GM12878 (cell line): ENCODE results near the gene CDC25C. TPM values are rescaled to one million over a fixed set of nuclear protein-coding genes. Genes with fewer than 3 reads are reported as not detected.

Experiments
- BCLAF1 ChIP-seq: fragments of 450-650 bp; IDR thresholded peaks from 2 replicates; pipeline ENCODE4 v1.6.1; 2017; ENCODE audit warnings: antibody characterized with exemption, mild to moderate bottlenecking, moderate library complexity
- CHD1 ChIP-seq: IDR thresholded peaks from 2 replicates; pipeline ENCODE4 v1.6.1; 2012; ENCODE audit warnings: low read depth, low read length, improper control_type of control experiment
- CTCF ChIP-seq, 3 experiments: IDR thresholded peaks in 2 of 3; conservative IDR thresholded peaks in 1 of 3; 2 replicates each; pipeline ENCODE4 v1.5.1; 2011; ENCODE audit warnings: low read depth in 3 of 3, low read length in 3 of 3, mild to moderate bottlenecking in 3 of 3, control low read depth in 2 of 3, moderate library complexity in 2 of 3, inconsistent platforms in 1 of 3, mixed read lengths in 1 of 3; ENCODE audit not compliant: control insufficient read depth in 2 of 3, insufficient read depth in 1 of 3; ENCODE audit errors: extremely low read depth in 1 of 3
- HDGF ChIP-seq: fragments of 450-650 bp; IDR thresholded peaks from 2 replicates; pipeline ENCODE4 v1.6.1; 2016; ENCODE audit warnings: antibody characterized with exemption
- IRF3 ChIP-seq: fragments of 450-650 bp; IDR thresholded peaks from 2 replicates; pipeline ENCODE4 v1.6.1; 2014; ENCODE audit warnings: mild to moderate bottlenecking
- IRF4 ChIP-seq: IDR thresholded peaks from 2 replicates; pipeline ENCODE4 v1.6.1; 2011; ENCODE audit warnings: low read depth, low read length
- MEF2A ChIP-seq: IDR thresholded peaks from 2 replicates; pipeline ENCODE4 v1.6.1; 2011; ENCODE audit warnings: low read depth, mild to moderate bottlenecking, low read length, moderate library complexity; ENCODE audit not compliant: insufficient read depth
- SMC3 ChIP-seq: IDR thresholded peaks from 2 replicates; pipeline ENCODE4 v1.6.1; 2011; ENCODE audit warnings: low read length, improper control_type of control experiment, borderline replicate concordance
- SPI1 ChIP-seq: IDR thresholded peaks from 2 replicates; pipeline ENCODE4 v1.6.1; 2011; ENCODE audit warnings: low read depth, mild to moderate bottlenecking, low read length, moderate library complexity, borderline replicate concordance; ENCODE audit not compliant: insufficient read depth
- SREBF1 ChIP-seq: IDR thresholded peaks from 2 replicates; pipeline ENCODE4 v1.6.1; 2012; ENCODE audit warnings: mild to moderate bottlenecking, low read length
- SRF ChIP-seq, 2 experiments: IDR thresholded peaks; 2 replicates each; pipeline ENCODE4 v1.6.1; 2011; ENCODE audit warnings: low read depth in 2 of 2, low read length in 2 of 2, mild to moderate bottlenecking in 1 of 2, moderate library complexity in 1 of 2
- STAT3 ChIP-seq: IDR thresholded peaks from 2 replicates; pipeline ENCODE4 v1.6.1; 2011; ENCODE audit warnings: low read depth, low read length, improper control_type of control experiment
- TCF12 ChIP-seq: IDR thresholded peaks from 2 replicates; pipeline ENCODE4 v1.6.1; 2011; ENCODE audit warnings: low read depth, mild to moderate bottlenecking, low read length
- TCF3 ChIP-seq: IDR thresholded peaks from 2 replicates; pipeline ENCODE4 v1.6.1; 2012; ENCODE audit warnings: low read depth, mild to moderate bottlenecking, low read length, borderline replicate concordance; ENCODE audit not compliant: insufficient read depth
- ZNF24 ChIP-seq: fragments of 450-650 bp; IDR thresholded peaks from 2 replicates; pipeline ENCODE4 v1.6.1; 2017; ENCODE audit warnings: antibody characterized with exemption, mild to moderate bottlenecking
- polyA plus RNA-seq, 11 experiments: library from polyadenylated mRNA; depleted of rRNA in 4 of 11; unstranded in 6 of 11; stranded (reverse) in 5 of 11; fragments of >200 nt; fragmentation: Nextera tagmentation in 4 of 11; fragmentation: Illumina TruSeq in 1 of 11; extraction: Ambion mirVana in 4 of 11; extraction: Trizol in 1 of 11; gene quantifications; 1 replicate in 1 of 11; 2 replicates in 10 of 11; pipeline versions ENCODE4 v1.2.1 to v1.2.3, GENCODE V29; 2011 to 2016; ENCODE audit warnings: inconsistent platforms in 2 of 11, missing spikeins in 2 of 11, low read depth in 1 of 11
- total RNA-seq, 4 experiments: library from RNA; depleted of rRNA in 3 of 4; stranded (reverse); fragments of >200 nt in 3 of 4; fragmentation: Illumina TruSeq in 1 of 4; extraction: Trizol in 1 of 4; gene quantifications; 2 replicates each; pipeline versions ENCODE4 v1.2.1 to v1.2.3, GENCODE V29; 2013 to 2021

CDC25C gene
- total and polyA plus RNA-seq, 10 of the 15 experiments (the other 5 are each of a cell fraction or from before 2014, with no cell fraction given), result 9.2 to 30.7 (median 14.9) TPM

- TF ChIP-seq IRF3 (no peak), SREBF1 (peak; percentile 99), BCLAF1 (peak; percentile 97), SRF (IDR thresholded peaks at IDR 0.05; ENCODE audit: low read depth in 2 of 2, low read length in 2 of 2) (peak; percentile 86 to 88), ZNF24 (no peak), IRF4 (no peak), CHD1 (peak; percentile 99), STAT3 (no peak), TCF12 (peak; percentile 96), CTCF (IDR thresholded peaks at IDR 0.05 in 2 of 3, conservative IDR thresholded peaks at IDR 0.05 in 1 of 3; ENCODE audit: control insufficient read depth in 2 of 3, extremely low read depth in 1 of 3, insufficient read depth in 1 of 3, low read depth in 3 of 3, low read length in 3 of 3) (no peak), SPI1 (no peak), MEF2A (peak; percentile 59; the same call in 1 of the 2 replicates), SMC3 (no peak), TCF3 (peak; percentile 99), HDGF (no peak)
- TF ChIP-seq, all 136 proteins: peak for 72
Measured at GRCh38 chr5:138337685-138338410, 6.2 kb upstream of the CDC25C start, which contains the start of gene FAM53C (continued).
